ENCODE measurements around the gene ZNF112. TPM values are rescaled to one million over a fixed set of nuclear protein-coding genes. Genes with fewer than 3 reads are reported as not detected.

Gene ZNF112
- polyA plus RNA-seq, 1 of the 3 experiments (the other 2 are of a cell fraction): 2.5 TPM

DNA sequence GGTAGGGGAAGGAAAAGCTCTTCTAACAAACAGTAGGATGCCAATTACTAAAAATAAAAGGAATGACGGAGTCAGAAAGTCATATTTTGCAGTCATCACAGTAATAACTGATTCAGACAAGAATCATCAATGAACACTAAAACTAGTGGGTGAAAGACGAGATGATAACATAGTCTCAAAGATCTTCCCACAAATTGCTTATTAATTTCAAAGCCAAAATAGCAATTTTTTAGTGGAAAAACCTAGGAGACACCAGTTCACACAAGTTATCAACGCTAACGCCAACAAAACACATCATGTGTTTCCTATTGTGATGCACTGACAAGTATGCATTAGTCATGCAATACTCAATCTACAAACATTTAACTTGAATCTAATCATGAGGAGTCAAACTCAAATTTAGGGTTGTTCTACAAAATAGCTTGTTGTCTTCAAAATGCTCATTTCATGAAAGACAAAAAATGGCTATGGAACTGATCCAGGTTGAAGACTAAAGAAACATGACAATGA, 78.2 kb downstream of the ZNF112 start:
- no peak overlapping the region for H3K9ac ChIP-seq
- TF ChIP-seq EZH2phosphoT487 (IDR thresholded peaks at IDR 0.05; ENCODE audit: borderline replicate concordance, low read depth): no peak
- no peak overlapping the region for H3K4me3 ChIP-seq (ENCODE audit: low read depth in 2 of 2, low read length in 1 of 2)
- H3K79me2 ChIP-seq (ENCODE audit: insufficient read depth): no peaks in the 10 kb centered on the region
- WGBS (ENCODE audit: low lambda C conversion rate): 81% methylated on average over 4 of the region's 4 CpGs
- POLR2A ChIA-PET: interaction anchor here (1.2 kb wide), 1 partner anchor 20 kb away, joined by 3 read pairs; no protein-coding TSS in a partner anchor
- H3K4me1 ChIP-seq (ENCODE audit: control insufficient read depth in 1 of 2, insufficient read depth in 2 of 2, low read depth in 1 of 2, low read length in 1 of 2): no peaks in the 10 kb centered on the region
- DNase-seq: no peak
- no peak overlapping the region for H3K4me2 ChIP-seq
- H2AFZ ChIP-seq (ENCODE audit: low read depth): no peak overlapping the region
- H4K20me1 ChIP-seq (ENCODE audit: insufficient read depth): no peaks in the 10 kb centered on the region
- no peaks in the 10 kb centered on the region for H3K27me3 ChIP-seq (ENCODE audit: insufficient read depth)
- H3K36me3 ChIP-seq (replicated peaks in 1 of 2; ENCODE audit: control insufficient read depth in 1 of 2, insufficient read depth in 2 of 2, low read length in 1 of 2): peaks cover 0 to 2% of the 10 kb centered on the region in 2 experiments
- no peaks in the 10 kb centered on the region; the same call in 1 of the 2 replicates for H3K9me3 ChIP-seq
- CTCF ChIA-PET: interaction anchor here (1.1 kb wide), 1 partner anchor 10 kb away, joined by 3 read pairs; no protein-coding TSS in a partner anchor
- H3F3A ChIP-seq (replicated peaks; ENCODE audit: insufficient read depth): peaks cover 5% of the 10 kb centered on the region
- H3K9me2 ChIP-seq: no peaks in the 10 kb centered on the region
- no peak overlapping the region for H3K27ac ChIP-seq (ENCODE audit: low read depth in 2 of 2, low read length in 1 of 2)

DNA sequence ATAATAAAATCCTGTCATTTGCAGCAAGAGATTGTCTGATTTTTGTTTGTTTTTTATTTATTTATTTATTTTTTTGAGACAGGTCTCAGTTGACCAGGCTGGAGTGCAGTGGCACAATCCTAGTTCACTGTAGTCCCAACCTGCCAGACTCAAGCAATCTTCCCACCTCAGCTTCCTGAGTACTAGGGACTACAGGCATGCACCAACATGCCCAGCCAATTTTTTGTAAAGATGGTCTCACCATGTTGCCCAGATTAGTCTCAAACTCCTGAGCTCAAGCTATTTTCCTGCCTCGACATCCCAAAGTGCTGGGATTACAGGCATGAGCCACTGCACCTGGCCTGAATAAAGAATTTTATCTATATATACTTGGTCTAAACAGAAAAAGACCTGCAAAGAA, 79.1 kb downstream of the ZNF112 start:
- Histone ChIP-seq H3K36me3 (replicated peaks in 1 of 2; ENCODE audit: control insufficient read depth in 1 of 2, insufficient read depth in 2 of 2, low read length in 1 of 2) (peaks cover 0 to 6% of the 10 kb centered on the region in 2 experiments), H3K4me1 (ENCODE audit: control insufficient read depth in 1 of 2, insufficient read depth in 2 of 2, low read depth in 1 of 2, low read length in 1 of 2) (no peaks in the 10 kb centered on the region), H3K9me3 (no peaks in the 10 kb centered on the region; the same call in 1 of the 2 replicates), H3K4me2 (no peak overlapping the region), H3K27ac (ENCODE audit: low read depth in 2 of 2, low read length in 1 of 2) (no peak overlapping the region), H3K4me3 (ENCODE audit: low read depth in 2 of 2, low read length in 1 of 2) (no peak overlapping the region), H3K79me2 (ENCODE audit: insufficient read depth) (no peaks in the 10 kb centered on the region), H3K9ac (no peak overlapping the region), H3F3A (replicated peaks; ENCODE audit: insufficient read depth) (peaks cover 5% of the 10 kb centered on the region), H2AFZ (ENCODE audit: low read depth) (no peak overlapping the region), H4K20me1 (ENCODE audit: insufficient read depth) (no peaks in the 10 kb centered on the region), H3K9me2 (no peaks in the 10 kb centered on the region), H3K27me3 (ENCODE audit: insufficient read depth) (no peaks in the 10 kb centered on the region)
- CTCF ChIA-PET: interaction anchor here (1.1 kb wide), 1 partner anchor 11 kb away, joined by 3 read pairs; no protein-coding TSS in a partner anchor
- WGBS (ENCODE audit: low lambda C conversion rate): 65% methylated on average over 1 of the region's 1 CpG
- POLR2A ChIA-PET: no interaction called here
- DNase-seq: no peak
- TF ChIP-seq POLR2AphosphoS5 (IDR thresholded peaks at IDR 0.05; ENCODE audit: low read depth, low read length): no peak

Small RNA genes lying within 50 kb of the gene (small RNA-seq; reads per million reads assigned to genes)
- gene NDUFA3P1: 0 to 0.10 (median 0) reads per million in 7 experiments

Other genes starting within 250 kb of the ZNF112 start
- gene ZNF225, start 243.3 kb downstream of the ZNF112 start, polyA plus RNA-seq (2012; rRNA removed): 1.2 and 1.3 TPM in 2 replicates
- 3.1 and 6.0 TPM in 2 replicates for gene ZNF234, start 215.1 kb downstream of the ZNF112 start, polyA plus RNA-seq (2012; rRNA removed)
- gene ZNF226, start 191.6 kb downstream of the ZNF112 start, polyA plus RNA-seq (2012; rRNA removed): 28.8 and 48.3 TPM in 2 replicates
- gene ZNF227, start 144.1 kb downstream of the ZNF112 start, polyA plus RNA-seq (2012; rRNA removed): 8.3 and 9.1 TPM in 2 replicates
- 0.97 and 1.8 TPM in 2 replicates for gene ZNF233, start 96.8 kb downstream of the ZNF112 start, polyA plus RNA-seq (2012; rRNA removed)
- 2.7 and 4.1 TPM in 2 replicates for gene ZNF235, start 51.7 kb downstream of the ZNF112 start, polyA plus RNA-seq (2012; rRNA removed)
- 0.87 and 1.0 TPM in 2 replicates for gene ZNF285, start 44.9 kb upstream of the ZNF112 start, polyA plus RNA-seq (2012; rRNA removed)
- gene ZNF229, start 91.8 kb upstream of the ZNF112 start, polyA plus RNA-seq (2012; rRNA removed): 1.2 and 1.7 TPM in 2 replicates
- 1.5 and 1.9 TPM in 2 replicates for gene ZNF180, start 143.8 kb upstream of the ZNF112 start, polyA plus RNA-seq (2012; rRNA removed)
- gene CEACAM20, start 173.0 kb upstream of the ZNF112 start, polyA plus RNA-seq (2012; rRNA removed): not detected in 2 replicates

Data from SK-N-SH (cell line).